A673 (cell line): ENCODE data around the gene MPRIP. TPM values are rescaled to one million over a fixed set of nuclear protein-coding genes. Genes with fewer than 3 reads are reported as not detected.
A peak's percentile ranks its signal among the peaks of the same experiment; 100 is the strongest.
"Not testable (repeated sequence)": the region's sequence is repeated elsewhere in the genome, so short reads cannot be mapped to it uniquely, and the experiment has no call there.

ENCODE experiments used
- BruUV-seq: library from RNA; stranded (reverse); fragments of 400-500 nt; replicated peaks from 2 replicates; lab custom pipeline; 2021; lab: Mats Ljungman, UMichigan
- CTCF ChIA-PET: fragments of 300-600 bp; sonication (Branson Sonifier 250); formaldehyde crosslinking; loops from one replicate; lab custom pipeline; 2022; ENCODE audit warnings: antibody characterized with exemption; lab: Charles Lee
- POLR2A ChIA-PET: fragments of 300-600 bp; sonication (Branson Sonifier 250); formaldehyde crosslinking; loops from one replicate; lab custom pipeline; 2022; ENCODE audit warnings: antibody characterized with exemption; ENCODE audit not compliant: low non-redundant PET; lab: Charles Lee
- DNase-seq: peaks from one replicate; pipeline ENCODE4 v3.0.0-alpha.2; 2015; ENCODE audit warnings: low spot score
- H3K27ac ChIP-seq: fragments of 200-600 bp; sonication (generic); 2 replicates; pipeline ENCODE4 v1.5.1; 2016; ENCODE audit warnings: mixed run types, low read depth, mild to moderate bottlenecking, mixed read lengths, antibody characterized with exemption, low read length; ENCODE audit not compliant: poor library complexity, severe bottlenecking
- H3K27me3 ChIP-seq: fragments of 200-600 bp; sonication (generic); replicated peaks from 2 replicates; pipeline ENCODE4 v1.6.1; 2017; ENCODE audit warnings: mixed run types, low read depth, mild to moderate bottlenecking, mixed read lengths, antibody characterized with exemption, low read length; ENCODE audit not compliant: insufficient read depth, poor library complexity
- H3K36me3 ChIP-seq: fragments of 200-600 bp; sonication (generic); 2 replicates; pipeline ENCODE4 v1.6.1; 2016; ENCODE audit warnings: mixed run types, mild to moderate bottlenecking, mixed read lengths, antibody characterized with exemption, low read length; ENCODE audit not compliant: insufficient read depth, poor library complexity, severe bottlenecking
- H3K4me1 ChIP-seq: fragments of 200-600 bp; sonication (generic); 2 replicates; pipeline ENCODE4 v1.6.1; 2017; ENCODE audit warnings: mixed run types, mild to moderate bottlenecking, mixed read lengths, antibody characterized with exemption, low read length; ENCODE audit not compliant: insufficient read depth, poor library complexity, severe bottlenecking
- H3K4me3 ChIP-seq: fragments of 200-600 bp; sonication (generic); 2 replicates; pipeline ENCODE4 v1.5.1; 2016; ENCODE audit warnings: low read depth, mixed run types, mild to moderate bottlenecking, mixed read lengths, low read length; ENCODE audit not compliant: poor library complexity, severe bottlenecking
- H3K9me3 ChIP-seq: fragments of 200-600 bp; sonication (generic); 2 replicates; pipeline ENCODE4 v1.6.1; 2016; ENCODE audit warnings: mixed run types, low read depth, mild to moderate bottlenecking, mixed read lengths, antibody characterized with exemption, low read length; ENCODE audit not compliant: poor library complexity, severe bottlenecking
- EZH2 ChIP-seq: fragments of 200-600 bp; sonication (generic); IDR thresholded peaks from 2 replicates; pipeline ENCODE4 v1.6.1; 2017; ENCODE audit warnings: borderline replicate concordance, low read depth, mild to moderate bottlenecking, mixed read lengths, antibody characterized with exemption, low read length; ENCODE audit not compliant: poor library complexity, severe bottlenecking
- intact Hi-C: fragments of 100-400 bp; cut with micrococcal nuclease; formaldehyde crosslinking; loops from one replicate; pipeline ENCODE4 v1.10.0; 2022; ENCODE audit not compliant: unreplicated experiment
- total RNA-seq: library from RNA; stranded (reverse); gene quantifications from 2 replicates; pipeline ENCODE4 v1.2.3, GENCODE V29; 2021
- TF ChIP-seq, protein P1 (sequence below): fragments of 300-800, 200-600 bp; sonication (generic); conservative IDR thresholded peaks from 2 replicates; pipeline ENCODE4 v1.5.1; 2017; ENCODE audit warnings: low read depth, mild to moderate bottlenecking, antibody characterized with exemption, low read length, moderate library complexity, mixed read lengths

Gene MPRIP
- total RNA-seq, 1 experiment from 2014 or later = 290 TPM

DNA sequence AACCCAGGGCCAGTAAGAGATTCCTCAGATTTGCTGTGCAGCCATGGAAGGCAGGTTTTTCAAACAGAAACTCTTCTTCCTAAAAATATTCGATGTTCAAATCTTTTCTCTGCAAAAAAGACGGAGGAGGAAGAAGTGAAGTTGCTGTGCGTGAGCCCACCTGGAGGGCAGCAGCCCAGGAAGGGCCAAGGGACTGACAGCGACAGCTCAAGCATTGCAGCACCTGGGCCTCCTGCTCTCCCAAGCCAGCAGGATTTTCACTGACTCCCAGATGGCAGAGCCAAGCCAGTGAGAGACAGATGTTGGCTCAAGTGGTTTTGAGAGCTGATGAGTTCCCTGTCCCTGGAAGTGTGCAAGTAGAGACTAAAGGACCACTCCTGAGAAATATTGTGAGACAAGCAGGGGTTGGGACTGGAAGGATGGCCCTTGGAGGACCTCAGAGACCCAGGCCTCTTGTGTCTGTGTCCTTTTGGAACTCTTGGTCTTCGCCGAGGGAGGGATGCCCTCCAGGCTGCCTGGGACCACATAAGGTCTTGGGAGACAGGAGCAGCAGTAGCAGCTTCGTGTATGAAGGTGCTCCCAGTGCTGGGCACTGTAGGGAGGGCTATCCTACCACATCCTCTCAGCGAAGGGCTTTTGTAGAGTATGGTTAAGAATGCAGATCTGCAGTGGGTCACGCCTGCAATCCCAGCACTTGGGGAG lies 41.0 kb upstream of the MPRIP start:
- Histone ChIP-seq H3K9me3 (no peaks in the 10 kb centered on the region), H3K4me1 (peaks cover 6% of the 10 kb centered on the region), H3K4me3 (no peak overlapping the region), H3K27me3 (no peaks in the 10 kb centered on the region), H3K27ac (no peak overlapping the region), H3K36me3 (no peaks in the 10 kb centered on the region)
- no peak for DNase-seq
- POLR2A ChIA-PET = no interaction called here
- intact Hi-C loops = loop anchor here (5.0 kb wide), 2 partner anchors 146 to 206 kb away; partner anchors contain the start of gene PLD6
- no TSS peak for BruUV-seq
- TF ChIP-seq, protein P1, sequence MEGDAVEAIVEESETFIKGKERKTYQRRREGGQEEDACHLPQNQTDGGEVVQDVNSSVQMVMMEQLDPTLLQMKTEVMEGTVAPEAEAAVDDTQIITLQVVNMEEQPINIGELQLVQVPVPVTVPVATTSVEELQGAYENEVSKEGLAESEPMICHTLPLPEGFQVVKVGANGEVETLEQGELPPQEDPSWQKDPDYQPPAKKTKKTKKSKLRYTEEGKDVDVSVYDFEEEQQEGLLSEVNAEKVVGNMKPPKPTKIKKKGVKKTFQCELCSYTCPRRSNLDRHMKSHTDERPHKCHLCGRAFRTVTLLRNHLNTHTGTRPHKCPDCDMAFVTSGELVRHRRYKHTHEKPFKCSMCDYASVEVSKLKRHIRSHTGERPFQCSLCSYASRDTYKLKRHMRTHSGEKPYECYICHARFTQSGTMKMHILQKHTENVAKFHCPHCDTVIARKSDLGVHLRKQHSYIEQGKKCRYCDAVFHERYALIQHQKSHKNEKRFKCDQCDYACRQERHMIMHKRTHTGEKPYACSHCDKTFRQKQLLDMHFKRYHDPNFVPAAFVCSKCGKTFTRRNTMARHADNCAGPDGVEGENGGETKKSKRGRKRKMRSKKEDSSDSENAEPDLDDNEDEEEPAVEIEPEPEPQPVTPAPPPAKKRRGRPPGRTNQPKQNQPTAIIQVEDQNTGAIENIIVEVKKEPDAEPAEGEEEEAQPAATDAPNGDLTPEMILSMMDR = no peak
- no peak for TF ChIP-seq EZH2
- CTCF ChIA-PET = interaction anchor here (0.5 kb wide), 1 partner anchor 912 kb away, joined by 3 read pairs; no protein-coding TSS in a partner anchor

DNA sequence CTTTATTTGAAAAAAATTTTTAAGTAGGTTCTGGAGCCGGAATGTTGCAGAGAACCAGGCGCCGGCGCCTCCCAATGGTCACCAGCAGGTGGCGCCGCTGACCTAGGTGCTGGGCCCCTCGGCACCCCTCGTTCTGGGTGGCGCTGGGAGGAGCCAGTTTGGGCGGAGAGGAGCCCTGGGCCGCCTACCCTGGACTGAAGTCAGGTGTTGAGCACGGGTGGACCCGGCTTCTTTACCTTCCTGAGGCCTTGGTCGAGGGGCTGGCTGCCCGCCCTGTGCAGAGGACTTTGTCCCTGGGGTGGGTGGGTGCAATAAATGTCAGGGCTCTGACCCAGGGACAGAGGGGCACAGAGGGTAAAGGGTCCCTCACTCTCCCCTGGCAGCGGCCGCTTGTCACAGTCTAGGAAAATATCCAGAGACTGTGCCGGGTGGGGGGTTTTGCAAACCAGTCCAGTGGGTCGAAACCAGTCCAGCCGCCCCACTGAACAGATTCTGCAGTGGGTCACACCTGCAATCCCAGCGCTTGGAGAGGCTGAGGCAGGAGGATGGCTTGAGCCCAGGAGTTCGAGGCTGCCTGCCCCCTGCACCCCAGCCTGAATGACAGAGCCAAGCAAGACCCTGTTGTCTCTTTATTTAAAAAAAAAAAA lies 40.3 kb upstream of the MPRIP start:
- H3K27ac ChIP-seq = no peak overlapping the region
- H3K27me3 ChIP-seq = no peaks in the 10 kb centered on the region
- intact Hi-C loops = loop anchor here (5.0 kb wide), 2 partner anchors 145 to 205 kb away; partner anchors contain the start of gene PLD6
- TF ChIP-seq, protein P1 = peak; percentile 95
- no peak for TF ChIP-seq EZH2
- no TSS peak for BruUV-seq
- ChIA-PET CTCF (interaction anchor here (0.7 kb wide), 1 partner anchor 13 kb away, joined by 5 read pairs; no protein-coding TSS in a partner anchor), POLR2A (no interaction called here)
- DNase-seq = peak; percentile 85
- no peaks in the 10 kb centered on the region for H3K36me3 ChIP-seq
- no peak overlapping the region for H3K4me3 ChIP-seq
- peaks cover 6% of the 10 kb centered on the region for H3K4me1 ChIP-seq
- H3K9me3 ChIP-seq = no peaks in the 10 kb centered on the region

DNA sequence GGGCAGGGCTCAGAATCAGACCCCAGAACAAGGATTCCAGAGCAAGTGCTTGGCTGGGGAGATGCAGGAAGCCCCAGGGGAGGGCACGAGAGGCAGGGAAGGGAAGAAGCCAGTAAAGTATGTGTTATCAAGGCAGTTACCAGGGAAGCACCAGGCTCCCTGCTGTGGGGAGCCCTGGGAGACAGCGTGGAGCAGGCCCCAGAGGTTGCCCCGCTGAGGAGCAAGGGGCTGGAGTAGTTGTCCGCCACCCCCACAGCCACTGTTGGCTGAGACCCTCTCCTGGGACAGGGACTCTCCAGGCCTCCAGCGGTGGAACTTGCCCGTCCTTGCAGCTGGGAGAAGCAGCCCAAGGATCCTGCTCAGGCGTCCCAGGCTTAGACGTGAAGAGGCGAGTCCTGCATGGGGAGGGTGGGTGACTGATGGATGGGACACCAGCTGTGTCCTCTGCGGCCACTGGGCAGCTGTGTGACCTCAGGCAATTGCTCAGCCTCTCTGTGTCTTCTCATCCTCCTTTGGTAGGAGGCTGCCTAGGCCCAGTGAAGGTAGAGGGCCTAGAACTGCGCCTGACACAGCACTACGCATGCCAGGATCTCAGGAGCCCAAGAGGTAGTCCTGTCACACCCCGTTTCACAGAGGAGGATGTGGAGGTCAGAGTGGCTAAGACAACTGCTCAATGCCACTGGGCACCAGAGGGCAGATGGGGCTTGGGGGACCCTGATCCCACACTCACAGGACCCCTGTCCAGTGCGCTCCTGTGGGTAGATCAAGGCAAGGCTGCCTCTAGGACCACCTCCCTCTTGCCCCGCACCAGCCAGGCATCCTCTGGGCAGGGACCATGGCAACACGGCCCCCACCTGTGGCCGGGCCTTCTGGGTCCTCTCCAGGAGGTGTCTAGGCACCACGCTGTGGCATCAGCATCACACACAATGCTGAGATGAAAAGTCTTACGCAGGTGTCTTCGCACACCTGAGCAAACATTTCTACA lies 39.2 kb upstream of the MPRIP start:
- CTCF ChIA-PET = interaction anchor here (0.7 kb wide), 1 partner anchor 12 kb away, joined by 5 read pairs; no protein-coding TSS in a partner anchor
- H3K27me3 ChIP-seq, H3K4me3 ChIP-seq, H3K4me1 ChIP-seq, H3K27ac ChIP-seq, BruUV-seq, POLR2A ChIA-PET, H3K9me3 ChIP-seq, H3K36me3 ChIP-seq: not testable (repeated sequence)
- peak; percentile 53 for DNase-seq
- intact Hi-C loops = loop anchor here (5.0 kb wide), 2 partner anchors 144 to 204 kb away; partner anchors contain the start of gene PLD6
